CD4-positive, alpha-beta T cell treated with Interleukin-21 for 1 hour (primary cell): ENCODE data around the gene ST8SIA1.
A peak's percentile ranks its signal among the peaks of the same experiment; 100 is the strongest.
"Not testable (repeated sequence)": the region's sequence is repeated elsewhere in the genome, so short reads cannot be mapped to it uniquely, and the experiment has no call there.

Source experiments
- DNase-seq: peaks from one replicate; pipeline ENCODE4 v3.0.0-alpha.2; 2020

The ST8SIA1 gene

GRCh38 chr12:22160396-22161003 lies 174.0 kb downstream of the ST8SIA1 start:
- DNase-seq = peak; percentile 36

GRCh38 chr12:22149286-22149685 lies 185.2 kb downstream of the ST8SIA1 start:
- DNase-seq = not testable (repeated sequence)

GRCh38 chr12:22146686-22147085 lies 187.8 kb downstream of the ST8SIA1 start:
- DNase-seq = peak; percentile 55
